DOHH2 (cell line): ENCODE data around the gene PDXK.

Experiments
- EZH2phosphoT487 ChIP-seq: fragments of 200-600 bp; sonication (generic); IDR thresholded peaks from 2 replicates; pipeline ENCODE4 v1.6.1; 2017; ENCODE audit warnings: borderline replicate concordance, mild to moderate bottlenecking, antibody characterized with exemption, low read length, moderate library complexity, mixed read lengths
- TF ChIP-seq, protein P1 (sequence below): fragments of 200-600 bp; sonication (generic); IDR thresholded peaks from one replicate; pipeline ENCODE4 v1.5.1; 2014; ENCODE audit warnings: antibody characterized with exemption, mild to moderate bottlenecking, low read depth, low read length; ENCODE audit not compliant: poor library complexity, severe bottlenecking

GRCh38 chr21:43778469-43779335 is 59.8 kb downstream of the PDXK start:
- TF ChIP-seq, protein P1, sequence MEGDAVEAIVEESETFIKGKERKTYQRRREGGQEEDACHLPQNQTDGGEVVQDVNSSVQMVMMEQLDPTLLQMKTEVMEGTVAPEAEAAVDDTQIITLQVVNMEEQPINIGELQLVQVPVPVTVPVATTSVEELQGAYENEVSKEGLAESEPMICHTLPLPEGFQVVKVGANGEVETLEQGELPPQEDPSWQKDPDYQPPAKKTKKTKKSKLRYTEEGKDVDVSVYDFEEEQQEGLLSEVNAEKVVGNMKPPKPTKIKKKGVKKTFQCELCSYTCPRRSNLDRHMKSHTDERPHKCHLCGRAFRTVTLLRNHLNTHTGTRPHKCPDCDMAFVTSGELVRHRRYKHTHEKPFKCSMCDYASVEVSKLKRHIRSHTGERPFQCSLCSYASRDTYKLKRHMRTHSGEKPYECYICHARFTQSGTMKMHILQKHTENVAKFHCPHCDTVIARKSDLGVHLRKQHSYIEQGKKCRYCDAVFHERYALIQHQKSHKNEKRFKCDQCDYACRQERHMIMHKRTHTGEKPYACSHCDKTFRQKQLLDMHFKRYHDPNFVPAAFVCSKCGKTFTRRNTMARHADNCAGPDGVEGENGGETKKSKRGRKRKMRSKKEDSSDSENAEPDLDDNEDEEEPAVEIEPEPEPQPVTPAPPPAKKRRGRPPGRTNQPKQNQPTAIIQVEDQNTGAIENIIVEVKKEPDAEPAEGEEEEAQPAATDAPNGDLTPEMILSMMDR, result no peak
- no peak for TF ChIP-seq EZH2phosphoT487
